Activated CD8-positive, alpha-beta memory T cell treated with anti-CD3 and anti-CD28 coated beads, Interleukin-2, amount 50 U/mL, for 24 hours (primary cell): ENCODE measurements around the gene AFDN.

Experiments
- DNase-seq: peaks from one replicate; pipeline ENCODE4 v3.0.0-alpha.2; 2020; ENCODE audit errors: extremely low read depth

The AFDN gene, protein sequence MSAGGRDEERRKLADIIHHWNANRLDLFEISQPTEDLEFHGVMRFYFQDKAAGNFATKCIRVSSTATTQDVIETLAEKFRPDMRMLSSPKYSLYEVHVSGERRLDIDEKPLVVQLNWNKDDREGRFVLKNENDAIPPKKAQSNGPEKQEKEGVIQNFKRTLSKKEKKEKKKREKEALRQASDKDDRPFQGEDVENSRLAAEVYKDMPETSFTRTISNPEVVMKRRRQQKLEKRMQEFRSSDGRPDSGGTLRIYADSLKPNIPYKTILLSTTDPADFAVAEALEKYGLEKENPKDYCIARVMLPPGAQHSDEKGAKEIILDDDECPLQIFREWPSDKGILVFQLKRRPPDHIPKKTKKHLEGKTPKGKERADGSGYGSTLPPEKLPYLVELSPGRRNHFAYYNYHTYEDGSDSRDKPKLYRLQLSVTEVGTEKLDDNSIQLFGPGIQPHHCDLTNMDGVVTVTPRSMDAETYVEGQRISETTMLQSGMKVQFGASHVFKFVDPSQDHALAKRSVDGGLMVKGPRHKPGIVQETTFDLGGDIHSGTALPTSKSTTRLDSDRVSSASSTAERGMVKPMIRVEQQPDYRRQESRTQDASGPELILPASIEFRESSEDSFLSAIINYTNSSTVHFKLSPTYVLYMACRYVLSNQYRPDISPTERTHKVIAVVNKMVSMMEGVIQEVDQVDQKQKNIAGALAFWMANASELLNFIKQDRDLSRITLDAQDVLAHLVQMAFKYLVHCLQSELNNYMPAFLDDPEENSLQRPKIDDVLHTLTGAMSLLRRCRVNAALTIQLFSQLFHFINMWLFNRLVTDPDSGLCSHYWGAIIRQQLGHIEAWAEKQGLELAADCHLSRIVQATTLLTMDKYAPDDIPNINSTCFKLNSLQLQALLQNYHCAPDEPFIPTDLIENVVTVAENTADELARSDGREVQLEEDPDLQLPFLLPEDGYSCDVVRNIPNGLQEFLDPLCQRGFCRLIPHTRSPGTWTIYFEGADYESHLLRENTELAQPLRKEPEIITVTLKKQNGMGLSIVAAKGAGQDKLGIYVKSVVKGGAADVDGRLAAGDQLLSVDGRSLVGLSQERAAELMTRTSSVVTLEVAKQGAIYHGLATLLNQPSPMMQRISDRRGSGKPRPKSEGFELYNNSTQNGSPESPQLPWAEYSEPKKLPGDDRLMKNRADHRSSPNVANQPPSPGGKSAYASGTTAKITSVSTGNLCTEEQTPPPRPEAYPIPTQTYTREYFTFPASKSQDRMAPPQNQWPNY (N-terminal part only)

DNA sequence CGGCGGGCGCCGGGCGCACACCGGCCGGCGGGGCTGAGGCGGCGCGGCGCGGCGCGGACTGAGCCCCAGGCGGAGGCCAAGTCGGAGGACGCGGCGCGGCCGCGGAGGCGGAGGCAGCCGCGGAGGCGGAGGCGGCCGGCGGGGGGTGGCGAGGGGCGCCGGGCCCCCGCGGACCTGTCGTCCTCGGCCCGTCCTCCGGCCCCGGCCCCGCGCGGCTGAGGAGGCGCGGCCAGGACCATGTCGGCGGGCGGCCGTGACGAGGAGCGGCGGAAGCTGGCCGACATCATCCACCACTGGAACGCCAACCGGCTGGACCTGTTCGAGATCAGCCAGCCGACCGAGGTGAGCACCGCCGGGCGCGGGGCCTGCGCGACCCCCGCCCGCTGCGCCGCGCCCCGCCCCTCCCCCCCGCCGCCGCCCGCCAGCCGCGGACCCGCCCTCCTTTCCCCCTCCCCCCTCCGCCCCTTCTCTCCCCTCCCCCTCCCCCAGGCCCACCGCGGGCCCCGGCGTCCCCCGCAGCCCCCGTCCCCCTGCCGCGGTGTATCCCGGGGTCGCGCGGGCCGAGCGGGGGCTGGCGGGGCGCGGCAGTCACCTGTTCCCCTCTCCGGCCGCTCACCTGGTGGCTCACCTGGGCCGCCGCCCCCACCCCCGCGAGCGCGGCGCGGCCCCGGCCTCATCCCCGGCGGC is at the start of gene AFDN:
Gene AFDN (plus strand): TSS at position 16 of the 687 bp plus-strand sequence. CDS start 222 bp downstream, at position 238.
- no peak for DNase-seq

GRCh38 chr6:167778497-167779128 is 48.1 kb upstream of the AFDN start:
- no peak for DNase-seq

DNA sequence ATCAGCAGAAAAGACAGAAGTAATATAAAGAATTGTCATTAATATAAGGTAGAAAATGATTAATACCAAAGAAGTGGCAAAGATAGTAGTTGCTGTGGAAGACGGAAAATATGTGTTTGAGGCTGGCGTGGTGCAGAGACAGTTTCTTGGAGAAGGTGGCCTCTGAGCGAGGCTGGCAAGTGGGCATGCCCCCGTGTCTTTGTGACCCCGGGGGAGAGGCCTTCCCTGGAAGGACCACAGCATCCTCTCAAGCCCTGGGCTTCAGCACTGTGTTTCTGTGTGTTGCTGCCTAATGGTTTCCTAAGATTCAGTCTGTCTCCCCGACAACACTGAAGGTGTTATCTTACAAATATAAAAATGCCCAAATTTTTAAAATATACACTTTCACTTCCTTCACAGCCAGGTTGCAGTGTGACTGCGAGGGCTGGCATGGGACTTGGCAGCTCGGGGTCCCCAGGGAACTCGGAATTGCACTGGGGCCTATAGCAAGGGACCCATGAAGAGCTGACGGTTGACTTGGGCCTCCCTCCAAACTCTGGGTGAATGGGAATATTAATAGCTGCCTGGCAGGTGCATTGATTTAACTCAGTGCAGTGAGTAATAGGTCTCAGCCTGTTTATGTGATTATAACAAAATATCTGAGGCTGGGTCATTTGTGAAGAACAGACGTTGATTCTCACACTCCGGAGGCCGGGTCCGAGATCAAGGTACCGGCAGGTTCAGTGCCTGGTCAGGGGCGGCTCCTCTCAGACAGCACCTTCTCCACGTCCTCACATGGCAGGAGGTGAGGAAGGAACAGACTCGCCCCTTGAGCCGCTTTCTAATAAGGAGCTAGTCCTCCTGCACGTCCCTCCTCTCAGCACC is 47.4 kb upstream of the AFDN start:
- no peak for DNase-seq

DNA sequence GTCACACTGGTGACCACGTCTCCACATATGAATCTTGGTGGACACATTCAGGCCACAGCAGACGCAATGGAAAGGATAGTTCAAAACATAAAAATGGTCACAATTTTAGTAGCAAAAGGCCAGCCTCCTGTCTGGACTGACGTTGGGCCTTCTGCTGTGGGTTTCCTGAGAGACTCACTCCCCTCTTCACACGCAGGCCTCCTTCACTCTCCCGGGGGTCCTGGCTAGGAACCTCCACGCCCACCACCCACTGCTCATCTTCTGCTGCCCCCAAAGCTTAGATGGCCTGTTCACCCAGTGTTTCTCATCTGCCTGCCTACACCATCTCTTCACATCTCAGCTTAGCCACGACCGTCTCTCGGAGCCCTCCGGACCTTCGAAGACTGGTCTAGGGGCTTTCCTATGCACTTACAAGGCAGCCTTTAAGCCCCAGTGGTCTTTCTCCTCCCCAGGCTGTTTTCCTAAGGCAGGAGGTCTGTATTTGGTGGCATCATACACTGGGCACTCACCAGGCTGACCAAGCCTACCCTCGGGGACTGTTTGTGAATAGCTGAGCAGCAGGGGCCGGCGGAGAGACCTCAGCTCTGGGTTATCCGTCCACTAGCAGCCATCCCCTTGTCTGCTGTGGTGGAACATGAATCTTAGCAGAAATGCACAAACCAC is 46.6 kb upstream of the AFDN start:
- no peak for DNase-seq

DNA sequence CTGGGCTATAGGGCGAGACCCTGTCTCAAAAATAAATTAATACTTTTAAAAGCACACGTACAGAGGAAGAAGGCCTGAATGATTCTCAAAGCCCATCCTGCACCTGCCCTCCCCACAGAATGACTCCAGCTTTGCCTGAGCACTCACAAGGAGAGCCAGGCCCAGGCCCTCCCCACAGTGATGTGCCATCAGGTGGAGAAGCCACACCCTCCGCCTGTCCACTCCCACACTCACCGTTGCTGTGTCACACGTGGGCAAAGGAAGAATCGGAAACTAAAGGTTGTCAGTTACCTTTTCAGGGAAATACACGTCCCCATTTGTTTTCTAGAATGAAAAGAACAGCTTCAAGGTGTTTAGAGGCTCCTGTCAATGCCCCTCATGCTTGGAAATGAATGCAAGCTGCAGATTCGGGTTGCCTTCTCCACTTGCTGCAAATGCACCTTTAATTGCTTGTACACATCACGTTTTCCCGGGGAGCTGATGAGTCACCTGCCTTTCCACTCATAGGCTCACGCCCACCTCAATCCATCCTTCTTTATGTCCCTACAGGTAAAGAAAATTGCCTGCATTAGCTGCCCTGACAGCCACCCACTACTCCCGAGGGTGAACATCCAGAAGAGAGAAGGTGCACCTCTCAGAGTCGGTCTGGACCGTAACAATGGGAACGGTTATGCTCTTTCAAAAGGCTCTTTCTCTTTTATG is 45.5 kb upstream of the AFDN start:
- no peak for DNase-seq

DNA sequence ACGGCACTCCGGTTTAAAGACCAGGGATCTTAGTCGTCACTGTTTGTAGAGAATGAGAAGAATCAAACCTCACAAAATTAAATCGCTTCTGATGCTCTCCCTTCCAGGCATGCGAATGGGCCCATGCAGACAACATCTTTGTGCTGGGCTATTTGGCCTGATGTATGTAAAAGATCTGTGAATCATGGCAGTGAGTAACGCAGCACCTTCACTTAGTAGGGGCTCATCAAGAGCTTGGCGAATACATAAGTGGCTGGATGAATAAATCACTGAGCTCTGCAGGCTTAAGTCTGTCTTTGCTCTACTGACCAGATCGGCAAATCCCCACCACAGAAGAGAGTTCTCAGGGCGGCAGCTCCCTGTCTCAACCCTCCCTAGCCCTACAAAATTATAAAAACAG is 44.8 kb upstream of the AFDN start:
- no peak for DNase-seq

GRCh38 chr6:167782698-167783517 is 43.8 kb upstream of the AFDN start:
- no peak for DNase-seq

DNA sequence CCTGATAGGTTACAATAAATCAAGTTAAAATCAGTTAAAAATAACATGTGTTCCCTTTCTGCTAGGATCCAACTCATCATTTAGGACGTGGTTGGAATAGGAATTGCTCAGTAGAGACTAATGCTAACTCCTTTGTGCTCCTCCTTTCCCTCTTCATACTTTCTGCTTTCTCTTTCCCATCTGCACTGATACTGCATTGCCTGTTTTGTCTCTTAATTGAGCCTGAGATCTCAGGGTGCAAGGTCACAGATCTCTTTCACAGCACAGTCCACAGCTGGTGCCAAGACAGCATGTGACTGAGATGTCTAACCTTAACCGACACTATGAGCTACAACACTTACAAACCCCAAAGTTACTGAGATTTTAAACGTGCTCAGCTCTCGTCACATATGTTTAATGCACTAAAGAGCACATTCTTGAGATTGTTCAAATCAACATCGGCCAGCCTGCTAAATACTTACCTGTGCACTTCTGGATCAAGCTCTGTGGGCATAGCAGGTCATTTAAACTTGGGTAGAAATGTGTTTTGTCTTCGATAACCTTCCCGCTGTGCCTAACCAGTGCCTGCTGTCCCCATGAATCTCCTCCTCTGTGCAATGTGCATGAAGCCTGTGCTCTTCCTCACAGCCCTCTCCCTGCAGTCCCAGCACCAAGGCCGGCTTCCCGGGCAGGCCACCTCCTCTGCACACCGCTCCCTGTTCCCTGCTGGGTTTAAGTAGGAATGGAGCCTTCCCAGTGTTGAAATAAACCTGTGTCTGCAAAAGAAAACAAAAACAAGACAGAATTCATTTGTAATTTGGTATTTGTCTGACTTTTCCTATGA is 39.6 kb upstream of the AFDN start:
- no peak for DNase-seq

DNA sequence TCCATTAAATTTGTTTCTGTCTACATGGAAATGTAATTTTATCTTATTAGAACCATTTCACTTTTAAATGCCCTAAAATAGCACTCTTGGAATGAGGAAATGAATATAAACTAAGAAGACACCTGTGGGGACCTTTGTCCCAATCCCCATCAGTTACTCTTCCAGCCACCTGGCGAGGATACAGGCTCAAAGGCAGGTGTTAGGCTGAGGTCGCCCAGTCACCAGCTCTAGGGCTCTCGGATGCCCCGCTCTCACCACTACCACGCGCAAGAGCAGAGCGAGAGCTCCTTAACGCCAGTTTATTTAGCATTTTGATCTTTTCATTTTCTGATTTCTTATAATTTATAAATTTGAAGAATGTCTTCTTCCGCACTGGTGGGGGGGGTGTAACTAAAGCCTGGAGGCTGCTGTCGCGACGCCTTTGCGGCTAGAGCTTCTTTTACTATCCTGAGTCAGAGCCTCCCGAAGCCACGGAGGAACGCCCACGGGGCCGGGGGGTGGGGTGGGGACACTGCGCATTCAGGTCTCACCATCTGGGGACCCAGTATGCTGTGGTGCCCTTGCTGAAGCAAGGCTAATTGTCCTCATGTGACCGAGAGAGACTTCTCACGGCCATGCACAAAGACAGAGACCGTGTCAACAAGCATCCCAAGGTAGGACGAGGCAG is 38.7 kb upstream of the AFDN start:
- DNase-seq = no peak

- no peak for DNase-seq
These were observed 38.2 kb upstream of the AFDN start for GRCh38 chr6:167788563-167788903.

DNA sequence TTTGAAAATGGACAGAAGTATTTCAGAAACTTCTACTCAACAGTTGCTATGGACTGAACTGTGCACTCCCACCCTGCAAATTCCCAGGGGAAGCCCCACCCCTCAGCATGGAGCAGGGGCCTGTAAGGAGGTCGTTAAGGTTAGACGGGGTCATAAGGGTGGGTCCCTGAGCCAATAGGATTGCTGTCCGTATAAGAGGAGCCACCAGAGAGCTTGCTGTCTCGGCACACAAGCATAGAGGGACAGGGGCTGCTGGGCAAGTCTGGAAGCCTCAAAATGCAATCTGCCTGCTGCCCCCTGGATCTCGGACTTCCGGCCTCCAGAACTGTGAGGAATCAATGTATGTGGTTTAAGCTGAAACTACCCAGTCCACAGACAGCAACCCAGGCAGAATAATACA is 37.4 kb upstream of the AFDN start:
- DNase-seq = no peak

- DNase-seq = no peak
These were observed 35.5 kb upstream of the AFDN start for GRCh38 chr6:167791091-167791779.

DNA sequence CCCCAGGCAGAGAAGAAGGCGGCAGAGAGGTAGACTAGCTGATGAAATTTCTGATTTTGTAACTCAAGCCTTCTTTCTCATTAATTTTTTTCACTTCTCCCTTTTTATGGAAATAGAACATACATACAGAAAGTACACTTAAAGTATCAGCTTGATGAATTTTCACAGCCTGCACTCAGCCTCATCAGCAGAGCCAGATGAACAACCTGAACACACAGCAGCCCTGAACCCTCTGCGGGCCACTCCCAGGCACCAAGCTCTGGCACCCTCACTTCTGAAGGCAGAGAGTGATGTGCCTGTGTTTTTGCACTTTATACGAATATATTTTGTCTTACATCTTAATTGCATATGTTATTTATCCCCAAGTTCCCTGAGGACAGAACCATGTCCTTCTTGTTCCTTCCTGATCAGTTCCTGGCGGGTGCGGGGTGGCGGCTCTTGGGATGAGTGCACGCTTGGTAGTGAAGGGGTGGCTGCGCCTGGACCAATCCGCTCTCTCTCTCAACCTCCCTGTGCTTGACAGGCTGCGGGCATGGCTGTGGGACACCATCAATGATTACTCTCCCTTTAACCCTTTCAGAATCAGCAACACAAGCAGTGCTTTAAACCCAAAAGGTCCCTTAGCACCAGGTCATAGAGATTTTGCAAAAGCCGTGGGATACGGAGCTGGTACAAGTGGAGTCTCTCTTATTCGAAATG is 34.8 kb upstream of the AFDN start:
- DNase-seq = no peak

- DNase-seq = no peak
These were observed 33.3 kb upstream of the AFDN start for GRCh38 chr6:167793421-167793820.
